AG08395 (cell line): ENCODE data around the gene TNK1.
"Not testable (repeated sequence)": the region's sequence is repeated elsewhere in the genome, so short reads cannot be mapped to it uniquely, and the experiment has no call there.

ENCODE experiments used
- DNase-seq: peaks from one replicate; pipeline ENCODE4 v3.0.0; 2012; ENCODE audit warnings: mixed read lengths, low spot score

Gene TNK1

DNA sequence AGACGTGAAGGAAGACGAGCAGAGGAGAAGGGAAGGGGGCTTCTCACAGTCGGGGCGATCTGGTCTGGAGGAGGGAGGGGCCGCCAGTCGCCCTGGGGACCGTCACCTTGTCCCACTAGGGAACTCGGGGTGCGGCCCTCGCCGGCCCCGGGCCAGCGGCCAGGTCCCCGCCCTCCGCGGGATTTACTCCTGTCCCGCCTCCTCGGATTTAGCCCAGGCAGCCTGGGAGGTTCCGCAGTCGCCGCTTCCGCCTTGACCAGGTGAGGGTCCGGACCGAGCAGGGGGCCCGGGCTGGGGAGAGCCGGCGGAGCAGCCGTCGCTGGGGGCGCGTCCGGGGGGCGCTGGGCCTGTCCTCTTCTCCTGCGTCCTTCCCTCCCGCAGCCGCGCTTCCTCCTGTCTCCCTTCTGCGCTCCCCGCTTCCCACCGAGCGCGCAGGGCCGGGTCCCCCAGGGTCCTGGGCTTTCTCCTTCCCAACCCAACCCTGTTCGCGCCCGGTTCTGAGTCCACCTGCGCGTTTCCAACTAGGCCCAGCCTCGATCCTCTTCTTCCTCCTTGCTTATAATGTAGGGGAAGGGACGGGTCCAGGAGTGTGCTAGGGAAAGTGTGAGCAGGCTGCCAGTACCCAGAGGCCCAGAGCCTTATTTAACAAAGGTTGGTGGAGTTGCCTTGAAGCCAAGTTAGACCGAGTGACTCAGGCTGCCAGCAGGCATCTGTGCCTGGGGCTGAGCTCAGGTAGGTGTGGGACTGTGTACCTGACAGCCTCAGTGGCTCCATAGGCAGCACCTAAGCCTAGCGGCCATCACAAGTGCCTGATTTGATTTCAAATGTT, at the start of gene TNK1:
Gene TNK1 (plus strand): TSS at position 235 of the 829 bp plus-strand sequence. CDS start 1,838 bp downstream, outside the sequence.
- DNase-seq: peak; percentile 63

GRCh38 chr17:7332111-7332510, 48.8 kb upstream of the TNK1 start:
- DNase-seq: no peak

- not testable (repeated sequence) for DNase-seq
Observed at GRCh38 chr17:7332600-7333069, 48.3 kb upstream of the TNK1 start.

DNA sequence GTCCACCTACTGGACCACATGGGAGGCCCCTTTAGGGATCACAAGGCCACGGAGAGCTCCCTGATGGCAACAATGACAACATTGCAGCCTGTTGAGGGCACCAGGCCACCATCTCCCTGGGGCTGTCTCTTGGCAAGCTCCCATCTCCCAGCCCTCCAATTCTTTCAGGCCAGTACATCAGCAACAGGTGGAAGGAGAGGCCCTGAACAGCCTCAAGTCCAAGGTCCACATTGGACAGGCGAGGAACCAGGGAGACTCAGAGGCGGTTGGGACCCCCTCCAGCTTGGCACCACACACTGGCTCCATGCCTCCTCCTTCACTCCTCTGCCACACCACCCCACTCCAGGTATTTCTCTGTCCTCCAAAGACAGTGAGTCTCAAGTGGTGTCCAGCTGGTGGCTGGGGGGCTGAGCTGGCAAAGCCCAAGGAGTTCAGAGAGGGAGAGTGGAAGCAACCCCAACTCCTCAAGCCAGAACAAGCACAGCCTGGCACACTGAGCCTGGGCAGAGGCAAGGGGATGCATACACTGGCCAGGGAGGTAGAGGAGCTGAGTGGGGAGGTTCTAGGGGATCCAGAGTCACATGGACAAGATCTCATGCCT, 45.9 kb upstream of the TNK1 start:
- no peak for DNase-seq

DNA sequence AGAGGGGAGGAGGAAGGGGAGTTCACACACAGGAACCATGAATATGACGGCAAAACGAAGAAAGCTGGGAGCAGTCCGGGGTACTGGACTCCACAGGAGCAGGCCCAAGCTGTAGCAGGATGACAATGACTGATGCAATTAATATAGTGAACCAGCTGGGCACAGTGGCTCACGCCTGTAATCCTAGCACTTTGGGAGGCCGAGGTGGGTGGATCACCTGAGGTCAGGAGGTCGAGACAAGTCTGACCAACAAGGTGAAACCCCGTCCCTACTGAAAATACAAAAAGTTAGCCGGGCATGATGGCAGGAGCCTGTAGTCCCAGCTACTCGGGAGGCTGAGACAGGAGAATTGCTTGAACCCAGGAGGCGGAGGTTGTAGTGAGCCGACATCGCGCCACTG, 45.1 kb upstream of the TNK1 start:
- DNase-seq: not testable (repeated sequence)

GRCh38 chr17:7336240-7337175, 44.4 kb upstream of the TNK1 start, which contains the start of gene ACAP1:
Gene ACAP1, plus strand, starts transcription at chr17:7336529. Its CDS starts 206 bp downstream, at chr17:7336735.
- DNase-seq: no peak

GRCh38 chr17:7337600-7337999, 43.3 kb upstream of the TNK1 start:
- not testable (repeated sequence) for DNase-seq

DNA sequence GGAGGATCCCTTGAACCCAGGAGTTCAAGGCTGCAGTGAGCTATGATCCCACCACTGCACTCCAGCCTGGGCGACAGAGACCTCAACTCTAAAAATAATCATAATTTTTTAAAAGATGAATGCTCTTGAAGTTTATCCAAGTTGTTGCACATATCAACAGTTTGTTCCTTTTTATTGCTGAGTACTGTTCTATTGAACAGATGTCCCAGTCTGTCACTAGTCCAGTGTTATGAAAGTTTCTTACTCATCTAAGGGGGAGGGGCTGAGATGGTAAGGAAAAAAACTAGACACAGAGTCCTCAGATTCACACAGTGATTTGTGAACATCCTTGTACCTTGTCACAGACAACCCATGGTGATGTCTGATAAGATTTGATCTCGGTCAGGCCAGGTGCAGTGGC, 40.7 kb upstream of the TNK1 start:
- DNase-seq: peak; percentile 27

GRCh38 chr17:7341842-7342241, 39.0 kb upstream of the TNK1 start:
- no peak for DNase-seq

DNA sequence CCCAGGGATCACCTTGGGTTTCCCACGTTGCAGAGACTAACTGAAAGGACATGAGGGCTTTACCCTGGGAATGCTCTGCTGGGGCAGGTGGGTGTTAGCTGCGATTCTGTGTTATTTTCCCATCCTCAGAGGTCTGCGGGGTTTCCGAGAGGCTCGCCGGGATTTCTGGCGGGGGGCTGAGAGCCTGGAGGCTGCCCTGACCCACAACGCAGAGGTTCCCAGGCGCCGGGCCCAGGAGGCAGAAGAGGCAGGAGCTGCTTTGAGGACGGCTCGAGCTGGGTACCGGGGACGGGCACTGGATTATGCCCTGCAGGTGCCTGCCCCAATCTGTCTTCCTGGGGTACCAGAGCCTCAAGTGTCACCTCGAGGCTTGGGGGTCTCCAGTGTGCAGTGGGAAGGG, 37.6 kb upstream of the TNK1 start:
- no peak for DNase-seq

- DNase-seq: no peak
Observed at GRCh38 chr17:7346761-7347614, 33.9 kb upstream of the TNK1 start.

- no peak for DNase-seq
Observed at GRCh38 chr17:7347630-7348477, 33.0 kb upstream of the TNK1 start.

GRCh38 chr17:7348478-7349242, 32.2 kb upstream of the TNK1 start:
- peak; percentile 27 for DNase-seq

DNA sequence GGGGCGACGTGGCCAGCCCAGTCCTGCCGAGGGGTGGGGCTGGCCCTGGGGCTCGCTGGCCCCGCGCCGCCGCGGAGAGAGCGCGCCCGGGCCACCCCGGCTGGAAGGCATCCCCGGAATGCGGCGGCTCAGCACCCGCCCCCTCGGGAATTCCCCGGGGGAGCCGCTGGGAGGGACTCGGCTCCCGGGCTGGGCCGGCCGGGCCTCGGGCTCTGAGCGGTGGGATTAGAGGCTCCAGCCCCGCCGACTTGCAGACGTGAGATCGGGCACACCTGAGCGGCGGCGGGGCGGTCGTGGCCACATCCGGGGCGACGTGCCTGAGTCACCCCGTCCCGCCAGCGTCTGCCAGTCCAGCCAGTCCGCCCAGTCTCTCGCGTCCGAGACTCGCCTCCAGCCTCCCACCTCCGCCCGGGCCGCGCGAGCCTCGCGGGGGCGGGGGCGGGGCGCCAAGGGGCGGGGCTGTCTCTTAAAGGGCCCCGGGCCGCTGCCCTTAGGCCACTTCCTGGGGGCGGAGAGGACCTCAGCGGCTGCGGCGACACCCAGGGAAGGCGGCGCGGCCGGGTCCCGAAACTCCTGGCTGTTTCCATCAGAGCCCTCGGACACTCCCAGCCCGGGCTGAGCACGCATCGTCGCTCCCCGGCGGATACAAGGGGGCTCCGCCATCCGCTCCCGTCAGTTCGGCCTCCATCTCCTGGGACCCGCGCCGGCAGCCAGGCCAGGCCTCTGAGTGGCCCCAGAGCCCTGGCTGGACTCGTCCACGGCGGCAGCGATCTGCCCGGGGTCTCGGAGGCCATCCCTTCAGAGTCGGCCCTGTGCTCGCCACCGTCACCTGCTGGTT, 29.0 kb upstream of the TNK1 start, which contains the start of gene KCTD11:
Gene KCTD11 (plus strand): TSS at position 498 of the 838 bp plus-strand sequence.
- DNase-seq: peak; percentile 96

- no peak for DNase-seq
Observed at GRCh38 chr17:7352503-7352889, 28.4 kb upstream of the TNK1 start.

- DNase-seq: no peak
Observed at GRCh38 chr17:7352910-7353635, 27.8 kb upstream of the TNK1 start.

DNA sequence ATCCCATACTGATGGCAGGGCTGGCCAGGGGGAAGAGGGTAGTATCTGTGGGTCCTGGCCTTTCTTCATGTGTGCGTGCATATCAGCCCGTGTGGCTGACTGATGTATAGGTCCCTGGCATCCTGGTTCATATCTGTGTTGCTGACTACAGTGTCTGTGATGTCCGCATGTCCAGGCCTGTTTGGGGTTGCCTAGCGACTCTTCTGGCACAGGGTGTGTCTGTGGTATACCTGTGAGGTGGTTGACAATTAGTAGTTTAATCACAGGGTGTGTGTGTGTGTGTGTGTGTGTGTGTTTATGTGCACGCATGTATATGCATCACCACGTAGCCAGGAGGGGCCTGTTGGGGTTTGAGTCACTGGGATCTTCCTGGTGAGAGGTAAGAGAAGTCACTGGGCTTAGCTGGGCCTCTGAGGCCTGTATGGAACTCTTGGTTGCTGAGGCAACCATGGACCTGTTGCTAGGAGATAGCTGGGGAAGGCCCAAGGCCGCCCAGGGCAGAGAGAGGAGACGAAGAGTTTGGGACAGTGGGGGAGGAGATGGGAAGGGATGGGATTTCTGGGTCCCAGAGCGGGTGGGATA, 26.5 kb upstream of the TNK1 start:
- peak; percentile 17 for DNase-seq
